Vagina (tissue), 2 donors: ENCODE data around the gene ASB5.

Source experiments
- POLR2A ChIP-seq, 2 donors: fragments of 450-650 bp; IDR thresholded peaks; one replicate each; pipeline ENCODE4 v1.6.1; 2017; ENCODE audit warnings: antibody characterized with exemption in 2 of 2, mild to moderate bottlenecking in 2 of 2, moderate library complexity in 2 of 2
- TF ChIP-seq, protein P1 (sequence below), 3 experiments: fragments of 450-650 bp in 2 of 3; fragments of 200-600 bp in 1 of 3; sonication (generic) in 1 of 3; IDR thresholded peaks; one replicate each; pipeline ENCODE4 v1.5.1; 2017 to 2019; ENCODE audit warnings: antibody characterized with exemption in 3 of 3, mild to moderate bottlenecking in 2 of 3, moderate library complexity in 2 of 3

GRCh38 chr4:176205299-176205698 is 63.7 kb downstream of the ASB5 start:
- TF ChIP-seq POLR2A (IDR thresholded peaks at IDR 0.05), result no peak
- TF ChIP-seq, protein P1, sequence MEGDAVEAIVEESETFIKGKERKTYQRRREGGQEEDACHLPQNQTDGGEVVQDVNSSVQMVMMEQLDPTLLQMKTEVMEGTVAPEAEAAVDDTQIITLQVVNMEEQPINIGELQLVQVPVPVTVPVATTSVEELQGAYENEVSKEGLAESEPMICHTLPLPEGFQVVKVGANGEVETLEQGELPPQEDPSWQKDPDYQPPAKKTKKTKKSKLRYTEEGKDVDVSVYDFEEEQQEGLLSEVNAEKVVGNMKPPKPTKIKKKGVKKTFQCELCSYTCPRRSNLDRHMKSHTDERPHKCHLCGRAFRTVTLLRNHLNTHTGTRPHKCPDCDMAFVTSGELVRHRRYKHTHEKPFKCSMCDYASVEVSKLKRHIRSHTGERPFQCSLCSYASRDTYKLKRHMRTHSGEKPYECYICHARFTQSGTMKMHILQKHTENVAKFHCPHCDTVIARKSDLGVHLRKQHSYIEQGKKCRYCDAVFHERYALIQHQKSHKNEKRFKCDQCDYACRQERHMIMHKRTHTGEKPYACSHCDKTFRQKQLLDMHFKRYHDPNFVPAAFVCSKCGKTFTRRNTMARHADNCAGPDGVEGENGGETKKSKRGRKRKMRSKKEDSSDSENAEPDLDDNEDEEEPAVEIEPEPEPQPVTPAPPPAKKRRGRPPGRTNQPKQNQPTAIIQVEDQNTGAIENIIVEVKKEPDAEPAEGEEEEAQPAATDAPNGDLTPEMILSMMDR (IDR thresholded peaks at IDR 0.05), result no peak
